HG02852 (cell line): ENCODE data around the gene ST7.
"Not testable (repeated sequence)": the region's sequence is repeated elsewhere in the genome, so short reads cannot be mapped to it uniquely, and the experiment has no call there.

Experiments used
- ATAC-seq: cut with Tn5 transposase; IDR thresholded peaks from one replicate; pipeline ENCODE4 v1.9.1; 2021; ENCODE audit warnings: mild to moderate bottlenecking, moderate library complexity; ENCODE audit not compliant: unreplicated experiment

Gene ST7

DNA sequence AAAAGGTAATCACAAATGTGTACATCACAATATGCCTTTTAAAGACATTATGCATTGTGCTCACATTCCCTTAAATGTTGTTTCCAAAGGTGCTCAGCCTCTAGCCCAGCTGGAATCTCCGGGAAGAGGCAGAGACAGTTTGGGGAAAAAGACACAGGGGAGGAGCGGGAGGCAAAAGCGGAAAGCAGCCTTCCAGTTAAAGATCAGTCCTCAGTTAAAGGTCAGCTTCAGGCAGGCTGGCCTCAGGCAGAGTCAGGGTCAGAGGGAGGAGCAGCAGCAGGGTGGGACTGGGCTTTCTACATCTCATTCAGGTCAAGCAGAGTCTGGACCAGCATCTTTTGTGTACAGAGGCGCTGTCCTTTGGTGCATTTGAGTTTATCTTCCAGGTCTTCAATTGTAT, 18.6 kb downstream of the ST7 start:
- ATAC-seq = no peak

DNA sequence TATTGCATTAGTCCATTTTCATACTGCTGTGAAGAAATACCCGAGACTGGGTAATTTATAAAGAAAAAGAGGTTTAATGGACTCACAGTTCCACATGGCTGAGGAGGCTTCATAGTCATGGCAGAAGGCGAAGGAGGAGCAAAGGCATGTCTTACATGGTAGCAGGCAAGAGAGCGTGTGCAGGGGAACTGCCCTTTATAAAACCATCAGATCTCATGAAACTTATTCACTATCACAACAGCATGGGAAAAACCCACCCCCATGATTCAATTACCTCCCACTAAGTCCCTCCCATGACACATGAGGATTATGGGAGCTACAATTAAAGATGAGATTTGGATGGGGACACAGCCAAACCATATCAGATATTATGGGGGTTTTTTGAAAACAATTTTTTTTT, 21.7 kb downstream of the ST7 start:
- not testable (repeated sequence) for ATAC-seq

DNA sequence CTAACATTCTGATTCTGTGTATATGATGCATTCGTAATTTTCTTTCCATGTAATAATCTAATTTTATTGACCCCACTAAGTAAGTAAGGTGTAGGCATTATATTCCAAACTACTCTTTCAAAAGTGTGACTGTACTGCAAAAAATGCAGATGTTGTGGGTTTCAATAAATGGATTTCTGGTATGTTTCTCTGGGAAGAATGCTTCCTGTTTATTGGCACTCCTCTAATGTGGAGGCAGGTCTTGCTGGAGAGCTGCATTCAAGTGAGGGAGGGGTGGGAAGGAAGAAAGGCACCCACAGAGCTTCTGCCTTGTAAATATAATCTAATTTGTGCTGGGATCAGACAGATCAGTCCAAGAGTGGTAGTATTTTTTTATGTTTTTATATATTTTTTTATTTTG, 23.9 kb downstream of the ST7 start:
- no peak for ATAC-seq

DNA sequence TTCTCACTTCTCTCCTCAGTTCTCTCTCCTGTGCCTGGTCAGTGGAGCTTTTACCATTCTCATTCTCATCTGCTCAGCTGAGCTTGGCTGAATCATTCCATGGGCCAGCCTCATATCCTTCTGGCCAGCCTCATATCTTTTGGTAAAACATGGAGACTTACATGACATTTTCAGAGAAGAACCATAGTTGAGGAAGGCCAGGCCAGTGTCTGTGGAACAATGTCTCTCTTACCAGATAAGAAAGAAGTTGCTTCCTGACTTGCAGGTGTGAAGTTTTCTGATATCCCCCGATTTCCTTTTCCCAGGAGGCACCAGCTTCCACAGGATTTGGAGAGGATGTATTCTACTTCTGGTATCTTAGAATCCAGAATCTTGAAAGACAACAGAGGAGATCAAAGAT, 24.7 kb downstream of the ST7 start:
- no peak for ATAC-seq

- ATAC-seq = no peak
Measured at GRCh38 chr7:116979430-116979829, 26.1 kb downstream of the ST7 start.

GRCh38 chr7:116980354-116980753, 27.1 kb downstream of the ST7 start:
- no peak for ATAC-seq

- no peak for ATAC-seq
Measured at GRCh38 chr7:116981939-116982338, 28.6 kb downstream of the ST7 start.

- ATAC-seq = no peak
Measured at GRCh38 chr7:116984511-116984910, 31.2 kb downstream of the ST7 start.

DNA sequence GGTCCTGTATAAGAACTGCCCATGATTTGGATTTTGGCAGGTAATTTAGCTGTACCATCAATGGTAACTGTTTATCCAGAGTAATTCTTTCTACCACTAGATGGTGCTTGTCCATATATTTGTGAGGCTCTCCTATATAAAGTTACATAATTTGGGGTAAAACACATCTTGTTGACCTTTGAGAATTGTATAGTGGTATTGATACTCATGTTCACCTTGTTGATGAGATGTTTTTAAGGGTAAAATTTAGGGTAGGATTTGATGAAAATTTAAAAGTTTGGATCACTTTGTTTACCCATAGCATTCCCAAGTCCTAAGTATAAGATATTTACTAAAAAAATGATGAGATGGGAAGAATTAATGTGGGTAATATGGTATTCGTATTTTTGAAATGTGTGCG, 31.6 kb downstream of the ST7 start:
- no peak for ATAC-seq

DNA sequence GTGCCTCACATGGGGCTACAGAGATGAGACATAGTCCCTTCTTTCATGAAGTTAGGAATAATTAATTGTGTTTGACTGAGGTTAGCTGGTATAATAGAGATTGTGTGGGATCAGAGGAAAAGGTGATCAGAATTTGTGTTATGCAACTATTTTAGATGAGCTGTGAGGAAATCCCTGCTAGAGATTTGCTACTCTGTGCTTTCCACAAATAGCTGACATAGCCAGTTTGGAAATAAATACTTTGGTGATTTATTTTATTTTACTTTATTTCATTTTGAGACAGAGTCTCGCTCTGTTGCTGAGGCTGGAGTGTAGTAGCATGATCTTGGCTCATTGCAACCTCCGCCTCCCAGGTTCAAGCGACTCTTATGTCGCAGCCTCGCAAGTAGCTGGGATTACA, 32.3 kb downstream of the ST7 start:
- ATAC-seq = no peak

GRCh38 chr7:116986611-116987565, 33.6 kb downstream of the ST7 start:
- ATAC-seq = peak; percentile 64

GRCh38 chr7:116988363-116988989, 35.2 kb downstream of the ST7 start:
- ATAC-seq = no peak

DNA sequence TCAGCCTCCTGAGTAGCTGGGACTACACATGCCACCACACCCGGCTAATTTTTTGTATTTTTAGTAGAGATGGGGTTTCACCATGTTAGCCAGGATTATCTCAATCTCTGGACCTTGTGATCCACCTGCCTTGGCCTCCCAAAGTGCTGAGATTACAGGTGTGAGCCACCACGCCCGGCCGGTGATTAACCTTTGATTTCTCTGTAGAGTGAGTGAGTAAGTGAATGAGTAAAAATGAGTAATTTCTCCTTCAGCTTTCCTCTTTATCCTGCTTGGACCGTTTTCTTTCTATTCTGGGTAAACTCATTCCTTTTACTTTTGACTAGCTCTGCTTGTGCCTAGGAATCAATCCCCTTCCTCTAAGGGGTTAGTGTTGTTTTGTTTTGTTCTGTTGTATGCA, 36.8 kb downstream of the ST7 start:
- no peak for ATAC-seq

DNA sequence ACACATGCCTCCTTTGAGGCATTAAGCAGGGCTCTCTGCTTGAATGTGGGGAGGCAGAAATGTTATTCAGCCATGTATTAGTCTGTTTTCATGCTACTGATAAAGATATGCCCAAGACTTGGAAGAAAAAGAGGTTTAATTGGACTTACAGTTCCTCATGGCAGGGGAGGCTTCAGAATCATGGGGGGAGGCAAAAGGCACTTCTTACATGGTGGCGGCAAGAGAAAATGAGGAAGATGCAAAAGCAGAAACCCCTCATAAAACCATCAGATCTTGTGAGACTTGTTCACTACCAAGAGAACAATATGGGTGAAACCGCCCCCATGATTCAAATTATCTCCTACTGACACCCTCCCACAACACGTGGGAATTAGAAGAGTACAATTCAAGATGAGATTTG, 37.9 kb downstream of the ST7 start:
- ATAC-seq = no peak

GRCh38 chr7:116994611-116995010, 41.3 kb downstream of the ST7 start:
- ATAC-seq = no peak

- ATAC-seq = no peak
Measured at GRCh38 chr7:116997972-116998371, 44.7 kb downstream of the ST7 start.

- ATAC-seq = no peak
Measured at GRCh38 chr7:116998567-116999175, 45.4 kb downstream of the ST7 start.

DNA sequence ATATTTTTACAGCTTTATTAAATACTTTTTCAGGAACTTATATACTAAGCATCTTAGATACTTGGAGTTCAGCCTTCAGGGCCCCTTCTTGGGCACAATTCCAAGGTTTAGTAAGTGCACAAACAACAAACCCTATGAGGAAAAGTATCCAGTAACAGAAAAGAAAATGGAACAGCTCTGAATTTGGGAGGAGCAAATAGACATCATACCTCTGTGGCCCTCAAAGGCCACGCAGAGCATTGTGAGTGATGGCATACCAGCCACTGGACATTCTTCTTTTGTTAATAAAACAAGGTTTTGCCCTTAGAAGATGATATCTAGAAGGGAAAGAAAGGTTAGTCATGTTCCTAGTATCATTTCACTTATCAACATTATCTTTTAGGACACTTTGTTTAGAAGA, 46.0 kb downstream of the ST7 start:
- no peak for ATAC-seq

DNA sequence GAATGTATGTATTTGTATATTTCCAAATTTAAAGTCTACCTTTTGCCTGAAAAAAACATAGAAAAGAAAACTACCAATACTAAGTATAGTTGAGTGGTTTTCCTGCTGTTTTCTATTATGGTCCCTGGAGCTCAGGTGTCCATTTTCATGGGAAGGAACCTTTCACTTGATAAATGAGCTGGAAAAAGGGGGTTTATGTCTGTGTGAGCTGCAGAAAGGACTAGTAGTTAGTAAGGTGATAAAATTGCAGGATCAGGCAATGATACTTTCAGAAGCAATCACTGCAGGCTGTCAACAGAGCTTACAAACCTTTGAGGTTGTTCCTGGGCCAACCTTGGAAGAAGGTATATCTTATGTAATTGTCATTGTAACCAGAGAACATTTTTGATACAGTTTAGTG, 48.0 kb downstream of the ST7 start:
- ATAC-seq = no peak

DNA sequence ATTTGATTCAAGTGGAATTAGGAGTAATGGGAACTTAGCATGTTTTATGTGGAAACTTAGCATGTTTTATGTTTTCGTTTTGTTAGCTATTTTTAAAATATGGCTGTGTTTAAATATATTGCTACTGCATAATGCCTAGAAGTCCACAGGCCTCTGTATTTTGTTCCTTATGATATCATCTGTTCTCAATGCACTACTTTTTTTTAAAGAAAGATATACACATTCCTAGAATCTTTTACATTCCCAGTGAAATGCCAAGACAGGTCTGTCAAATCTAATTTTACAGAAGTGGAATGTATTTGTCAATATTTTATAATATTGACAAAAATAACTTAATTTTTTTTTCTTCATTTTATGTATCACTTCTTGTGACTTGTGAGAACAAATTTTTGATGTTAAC, 51.6 kb downstream of the ST7 start:
- ATAC-seq = no peak

DNA sequence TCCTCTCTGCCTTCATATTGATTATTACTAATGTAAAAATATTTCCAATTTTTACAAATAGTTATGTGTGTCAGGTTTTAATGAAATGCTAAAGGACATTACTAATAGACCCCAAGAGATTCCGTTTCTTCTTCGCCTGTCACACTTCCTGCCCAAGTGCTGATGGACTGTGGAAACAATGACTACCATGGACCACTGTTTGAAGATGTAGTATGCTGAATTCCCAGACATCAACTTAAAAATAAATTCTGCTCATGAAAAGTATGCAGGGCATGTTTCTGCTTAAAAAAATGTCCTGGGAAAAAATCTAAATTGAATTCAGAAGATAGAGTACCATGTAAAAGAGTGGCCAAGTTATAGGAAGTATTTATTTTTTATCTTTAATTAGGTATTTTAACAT, 52.1 kb downstream of the ST7 start:
- no peak for ATAC-seq
